Mesothelial cell of epicardium (in vitro differentiated cells): ENCODE results near the gene PMM2. TPM values are rescaled to one million over a fixed set of nuclear protein-coding genes. Genes with fewer than 3 reads are reported as not detected.

Source experiments
- DNase-seq, 2 experiments: peaks; one replicate each; pipeline ENCODE4 v3.0.0; 2021; ENCODE audit warnings: low spot score in 2 of 2; ENCODE audit not compliant: unreplicated experiment in 2 of 2
- H3K27ac Mint-ChIP-seq: 2 replicates; pipeline ENCODE4 v1.8.0; 2021; ENCODE audit warnings: mixed read lengths
- H3K27me3 Mint-ChIP-seq: 2 replicates; pipeline ENCODE4 v1.8.0; 2021; ENCODE audit warnings: low read depth, mixed read lengths
- H3K36me3 Mint-ChIP-seq: 2 replicates; pipeline ENCODE4 v1.8.0; 2021; ENCODE audit warnings: mixed read lengths
- H3K4me1 Mint-ChIP-seq: 2 replicates; pipeline ENCODE4 v1.8.0; 2021; ENCODE audit warnings: mixed read lengths
- H3K4me3 Mint-ChIP-seq: 2 replicates; pipeline ENCODE4 v1.8.0; 2021; ENCODE audit warnings: mild to moderate bottlenecking, moderate library complexity, mixed read lengths
- H3K9me3 Mint-ChIP-seq: 2 replicates; pipeline ENCODE4 v1.8.0; 2021; ENCODE audit warnings: mixed read lengths
- CTCF ChIP-seq: fragments of 200-600 bp; sonication (generic); IDR thresholded peaks from one replicate; pipeline ENCODE4 v1.5.0; 2021; ENCODE audit warnings: antibody characterized with exemption; ENCODE audit not compliant: unreplicated experiment
- total RNA-seq: library from RNA; stranded (reverse); gene quantifications from 3 replicates; pipeline ENCODE4 v1.2.1, GENCODE V29; 2021

Gene PMM2
- total RNA-seq, 1 donor from 2014 or later, result 41.7 TPM

DNA sequence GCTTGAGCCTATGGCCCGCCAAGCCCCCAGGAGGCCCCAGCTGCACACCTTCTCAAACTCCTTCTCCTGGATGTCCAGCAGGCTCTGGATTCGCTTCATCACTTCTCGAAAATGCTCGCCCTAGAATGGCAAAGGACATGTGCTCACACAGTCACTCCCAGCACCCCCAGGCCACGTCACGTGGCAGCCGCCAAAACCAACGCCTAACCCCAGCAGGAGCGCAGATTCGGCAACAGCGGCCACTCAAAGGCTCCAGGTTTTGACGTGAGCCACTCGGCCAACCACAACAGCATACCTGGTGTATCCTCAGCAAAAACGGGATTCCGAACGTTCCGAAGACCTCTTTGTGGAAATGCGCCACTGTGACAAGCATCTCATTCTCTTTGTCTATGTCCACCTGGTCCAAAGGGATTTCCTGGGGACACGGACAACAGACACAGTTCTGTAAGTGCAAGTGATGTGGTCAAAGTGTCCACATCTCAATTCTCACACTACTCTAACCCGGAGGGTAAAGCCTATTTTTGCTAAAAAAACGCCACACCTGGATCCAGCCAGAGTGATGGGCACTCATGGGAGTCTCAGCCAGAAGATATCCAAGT lies 97.2 kb downstream of the PMM2 start:
- H3K4me3 Mint-ChIP-seq, result no peak overlapping the region
- no peak for DNase-seq
- peaks cover 47% of the 10 kb centered on the region for H3K36me3 Mint-ChIP-seq

DNA sequence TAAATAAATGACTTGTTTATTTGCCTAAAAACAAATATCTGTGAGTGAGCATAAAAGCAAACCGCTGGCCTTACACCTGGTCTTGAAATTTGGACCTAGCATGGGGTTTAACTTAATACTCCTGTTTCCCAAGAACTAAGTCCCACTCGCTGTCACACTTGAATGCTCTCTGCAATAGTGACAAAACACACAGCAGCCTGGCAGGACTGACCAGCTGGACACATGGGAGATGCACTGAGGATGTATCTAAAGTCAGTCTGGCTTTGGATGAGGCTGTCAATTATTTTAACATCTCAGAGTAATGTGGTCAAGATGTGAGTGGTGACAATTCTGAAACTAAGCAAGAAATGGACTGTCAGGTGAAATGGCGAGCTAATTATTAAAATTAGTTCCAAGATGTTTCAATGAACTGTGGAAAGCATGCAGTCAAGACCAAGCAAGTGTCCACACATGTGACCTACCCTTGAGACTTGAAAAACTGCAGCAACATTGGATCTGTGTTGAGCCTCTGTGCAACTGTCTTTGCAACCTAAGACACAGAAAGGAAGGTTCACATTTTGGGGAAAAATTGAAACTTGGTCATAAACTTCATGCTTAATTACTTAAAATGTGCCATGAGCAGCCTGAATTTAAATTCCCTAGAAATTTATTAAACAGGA lies 101.2 kb downstream of the PMM2 start:
- Mint-ChIP-seq H3K9me3 (no peaks in the 10 kb centered on the region), H3K36me3 (peaks cover 67% of the 10 kb centered on the region), H3K4me1 (no peaks in the 10 kb centered on the region), H3K27ac (no peak overlapping the region), H3K4me3 (no peak overlapping the region), H3K27me3 (no peaks in the 10 kb centered on the region)
- TF ChIP-seq CTCF, result no peak
- no peak for DNase-seq

More for the DNA sequence above, 97.2 kb downstream of the PMM2 start:
- H3K9me3 Mint-ChIP-seq, result no peaks in the 10 kb centered on the region
- no peaks in the 10 kb centered on the region for H3K27me3 Mint-ChIP-seq
- H3K4me1 Mint-ChIP-seq, result no peaks in the 10 kb centered on the region
- no peak for TF ChIP-seq CTCF
- no peak overlapping the region for H3K27ac Mint-ChIP-seq

Other genes starting within 250 kb of the PMM2 start
- gene TMEM114, start 207.3 kb upstream of the PMM2 start, total RNA-seq, result not detected in 3 replicates
- gene METTL22, start 176.1 kb upstream of the PMM2 start, total RNA-seq, result 57.3 to 65.8 TPM (median 63.3 TPM) in 3 replicates
- gene ABAT, start 123.2 kb upstream of the PMM2 start, total RNA-seq, result 20.7 to 21.6 TPM (median 21.4 TPM) in 3 replicates
- gene TMEM186, start 200 bp upstream of the PMM2 start, total RNA-seq, result 11.2 to 12.8 TPM (median 11.9 TPM) in 3 replicates
- gene CARHSP1, start 71.2 kb downstream of the PMM2 start, total RNA-seq, result 78.6 to 84.2 TPM (median 80.3 TPM) in 3 replicates
- gene LITAFD, start 84.5 kb downstream of the PMM2 start, total RNA-seq, result not detected in 3 replicates
- gene USP7, start 166.1 kb downstream of the PMM2 start, total RNA-seq, result 135 to 139 TPM (median 136 TPM) in 3 replicates